ENCODE measurements around the gene STAT4.
A peak's percentile ranks its signal among the peaks of the same experiment; 100 is the strongest.

The STAT4 gene

GRCh38 chr2:191173206-191173605 lies 22.4 kb upstream of the STAT4 start:
- no peak for DNase-seq

GRCh38 chr2:191171708-191172355 lies 21.0 kb upstream of the STAT4 start:
- no peak for DNase-seq

DNA sequence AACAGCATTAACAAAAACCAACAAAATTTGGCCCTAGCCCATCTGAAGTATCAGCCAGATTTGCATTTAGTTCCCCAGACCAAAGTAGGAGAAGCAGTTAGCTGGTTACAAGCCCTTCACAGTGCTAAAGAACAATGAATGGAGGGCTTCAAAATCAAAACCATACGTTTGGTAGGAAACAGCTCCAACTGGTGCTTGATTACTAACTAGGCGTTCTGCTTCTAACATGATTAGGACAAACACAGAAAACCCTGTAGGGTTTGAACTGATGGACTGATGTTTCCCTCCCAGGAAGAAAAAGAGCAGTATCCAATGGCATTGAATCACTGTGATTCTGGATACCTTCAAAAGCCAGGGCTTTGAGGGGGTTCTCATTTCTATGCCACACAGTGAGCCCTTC lies 20.5 kb upstream of the STAT4 start:
- DNase-seq, result no peak

GRCh38 chr2:191170773-191171172 lies 20.0 kb upstream of the STAT4 start:
- DNase-seq, result no peak

- no peak for DNase-seq
These were observed 19.5 kb upstream of the STAT4 start for GRCh38 chr2:191170301-191170636.

DNA sequence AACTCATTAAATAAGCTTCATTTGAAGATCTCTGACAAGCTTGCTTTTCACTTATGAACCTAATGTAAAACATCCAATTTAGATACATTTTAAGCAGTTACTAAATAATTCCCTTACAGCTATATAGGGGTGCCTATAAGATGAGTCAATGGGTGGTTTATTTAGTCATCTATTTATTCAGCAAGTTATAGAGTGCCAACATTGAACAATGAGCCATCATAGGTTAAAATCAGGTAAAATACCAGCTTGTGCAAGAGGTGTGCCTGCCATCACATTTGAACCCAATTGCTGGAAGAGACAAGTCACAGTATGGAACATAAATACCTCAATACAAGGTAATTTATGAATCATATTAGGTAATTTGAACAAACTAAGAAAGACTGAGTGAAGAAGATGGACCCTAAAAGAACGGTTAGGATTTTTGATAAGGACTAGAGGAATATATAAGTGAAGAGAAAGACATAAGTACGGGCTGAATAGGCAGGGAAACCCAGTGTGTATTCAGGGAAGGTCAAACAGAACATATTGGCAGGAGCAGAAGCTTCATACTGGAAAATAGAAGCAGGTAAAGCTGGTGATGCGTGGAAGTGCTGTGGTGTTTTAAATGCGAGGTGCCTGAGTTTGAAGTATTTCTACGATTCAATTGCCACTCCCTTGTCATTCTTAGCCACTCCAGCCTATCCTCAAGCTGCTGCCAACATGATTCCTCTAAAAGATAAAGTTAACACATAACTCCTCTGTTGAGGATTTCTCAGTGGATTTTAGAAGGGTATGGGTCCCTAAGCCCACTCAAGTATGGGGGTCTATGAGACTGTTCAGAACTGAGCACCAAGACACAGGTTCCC lies 18.9 kb upstream of the STAT4 start:
- DNase-seq, result no peak

DNA sequence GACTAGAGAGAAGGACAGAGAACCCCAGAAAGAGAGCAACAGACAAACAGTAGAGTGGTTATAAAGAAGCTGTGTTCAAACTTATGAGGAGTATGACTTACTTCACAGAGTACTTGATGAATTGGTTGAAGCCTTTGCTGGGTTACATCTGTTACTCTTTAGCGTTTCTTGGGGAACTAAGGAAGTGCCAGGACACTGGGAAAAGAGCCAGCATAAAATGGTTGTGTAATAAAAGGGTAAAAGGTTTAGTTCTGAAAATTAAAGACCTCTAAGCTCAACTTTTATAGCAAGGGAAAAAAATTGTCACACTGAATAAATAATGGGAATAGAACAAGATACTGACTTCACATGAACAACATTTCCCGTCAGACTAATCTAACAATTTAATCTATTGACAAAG lies 17.0 kb upstream of the STAT4 start:
- DNase-seq, result no peak

DNA sequence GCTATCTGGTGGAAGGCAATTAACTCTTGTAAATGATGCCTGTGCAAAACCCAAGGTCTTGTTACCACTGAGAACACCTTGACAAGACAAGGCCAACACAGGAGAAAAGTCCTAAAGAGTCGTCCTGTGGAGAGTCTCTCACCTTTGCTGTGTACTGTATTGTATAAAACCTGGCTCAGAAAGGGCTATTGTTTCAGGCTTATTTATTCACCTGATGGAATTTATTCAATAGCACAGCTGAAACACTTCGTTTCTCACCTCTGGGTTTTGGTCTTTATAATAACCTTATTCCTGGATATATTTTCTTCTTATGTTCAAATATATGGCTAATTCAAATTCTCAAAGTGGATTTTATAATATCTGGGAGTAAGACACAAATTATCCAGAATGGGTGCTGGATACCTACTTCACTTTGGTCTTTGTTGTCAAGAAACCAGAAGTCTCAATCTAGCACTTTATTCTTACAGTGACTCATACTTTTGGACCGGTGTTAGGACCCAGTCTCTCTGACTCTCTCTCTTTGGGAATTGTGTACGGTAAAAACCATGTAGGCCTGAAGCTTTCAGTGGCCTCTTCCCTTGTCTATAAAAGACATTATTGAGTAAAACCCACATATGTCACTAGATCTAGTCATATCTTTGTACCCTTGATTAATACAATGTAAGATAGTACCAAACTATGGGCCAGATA lies 16.1 kb upstream of the STAT4 start:
- no peak for DNase-seq

DNA sequence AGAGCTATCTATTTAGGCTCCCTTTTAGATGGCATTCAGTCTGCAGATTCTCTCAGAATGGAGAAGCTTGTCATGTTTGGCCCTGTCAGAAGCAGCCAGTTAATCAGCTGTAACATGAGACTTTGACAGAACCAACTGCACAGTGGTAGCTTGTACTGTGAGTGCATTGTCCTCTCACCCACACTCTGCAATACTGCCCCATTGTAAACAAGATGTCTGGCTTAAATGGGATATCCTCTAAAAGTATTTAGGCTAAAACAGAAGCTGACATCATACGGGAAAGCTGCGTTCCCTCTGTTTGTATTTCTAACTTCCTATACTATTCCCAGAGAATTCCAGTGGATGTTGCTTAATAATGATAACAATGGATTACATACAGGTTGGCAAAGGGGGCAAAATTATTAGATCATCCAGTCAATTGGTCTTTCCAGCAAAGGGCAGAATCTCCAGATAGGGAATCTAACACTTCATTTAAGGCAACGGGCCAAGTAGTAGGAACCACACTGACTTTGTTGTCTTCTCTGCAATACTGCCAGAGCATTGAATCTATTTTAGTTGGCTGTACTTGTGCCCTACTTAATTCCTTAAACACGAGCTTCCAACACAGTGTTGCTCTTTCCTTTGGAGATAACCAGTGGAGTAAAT lies 15.4 kb upstream of the STAT4 start:
- DNase-seq, result no peak

GRCh38 chr2:191165176-191165643 lies 14.4 kb upstream of the STAT4 start:
- DNase-seq, result peak; percentile 56

DNA sequence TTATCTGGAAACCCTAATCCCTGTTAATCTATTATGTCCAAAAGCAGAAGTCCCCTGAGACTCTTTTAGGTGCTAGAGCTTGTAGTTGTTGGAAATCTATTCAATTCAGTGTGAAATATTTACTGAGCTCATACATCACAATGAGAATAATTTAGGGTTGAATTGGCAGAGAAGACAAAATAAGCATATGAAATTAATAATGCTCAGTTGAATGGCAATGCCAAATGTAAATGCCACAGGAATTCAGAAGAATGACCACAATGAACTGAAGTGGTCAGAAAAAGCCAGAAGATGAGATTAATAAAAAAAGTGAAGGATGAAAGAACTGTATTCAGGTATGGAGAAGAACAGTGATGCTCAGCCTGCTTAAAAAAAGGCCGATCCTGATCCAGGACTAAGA lies 8.0 kb upstream of the STAT4 start:
- no peak for DNase-seq

DNA sequence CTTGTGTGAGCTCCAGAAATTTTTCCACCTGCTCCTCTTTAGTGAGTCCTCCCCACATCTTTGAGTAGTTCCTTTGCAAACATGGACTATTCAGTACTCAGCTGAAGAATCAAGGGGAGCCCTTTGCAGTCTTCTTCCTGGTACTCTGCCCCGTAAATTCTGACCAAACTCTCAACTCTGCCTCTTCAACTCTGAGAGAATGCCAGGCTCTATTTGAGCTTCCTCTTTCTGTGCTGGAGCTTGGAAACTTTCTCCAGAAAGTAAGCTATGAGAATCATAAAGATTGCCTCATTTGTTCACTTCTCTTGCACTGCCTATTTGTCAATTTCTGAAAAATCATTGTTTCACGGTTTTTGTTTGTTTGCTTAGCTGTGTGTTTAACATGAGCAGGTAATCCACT lies 7.4 kb upstream of the STAT4 start:
- DNase-seq, result no peak

GRCh38 chr2:191155608-191156071 lies 4.8 kb upstream of the STAT4 start:
- DNase-seq, result peak; percentile 64

- no peak for DNase-seq
These were observed 2.9 kb upstream of the STAT4 start for GRCh38 chr2:191153716-191154115.

- DNase-seq, result peak; percentile 52
These were observed 1.9 kb upstream of the STAT4 start for GRCh38 chr2:191152482-191153240.

DNA sequence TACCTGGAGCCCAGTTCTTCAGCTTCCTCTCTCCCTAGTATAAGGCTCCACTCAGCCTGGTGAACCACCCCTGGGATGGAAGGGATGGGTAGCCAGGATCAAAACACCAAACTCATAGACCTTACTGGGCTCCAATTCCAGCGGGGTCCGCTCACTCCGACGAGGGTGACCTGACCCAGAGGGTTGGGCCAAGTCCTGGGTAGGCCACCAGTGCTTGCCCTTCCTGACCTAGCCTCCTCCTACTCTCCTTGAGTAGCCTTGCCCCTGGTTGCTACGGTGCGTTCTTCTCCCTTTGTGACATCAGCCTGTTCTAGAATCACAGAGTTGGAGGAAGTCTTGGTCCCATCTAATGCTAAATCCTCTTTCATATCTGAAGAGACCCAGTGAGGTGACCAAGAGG lies 537 bp upstream of the STAT4 start:
- no peak for DNase-seq

GRCh38 chr2:191150230-191150599 lies 579 bp downstream of the STAT4 start:
- DNase-seq, result peak; percentile 53

DNA sequence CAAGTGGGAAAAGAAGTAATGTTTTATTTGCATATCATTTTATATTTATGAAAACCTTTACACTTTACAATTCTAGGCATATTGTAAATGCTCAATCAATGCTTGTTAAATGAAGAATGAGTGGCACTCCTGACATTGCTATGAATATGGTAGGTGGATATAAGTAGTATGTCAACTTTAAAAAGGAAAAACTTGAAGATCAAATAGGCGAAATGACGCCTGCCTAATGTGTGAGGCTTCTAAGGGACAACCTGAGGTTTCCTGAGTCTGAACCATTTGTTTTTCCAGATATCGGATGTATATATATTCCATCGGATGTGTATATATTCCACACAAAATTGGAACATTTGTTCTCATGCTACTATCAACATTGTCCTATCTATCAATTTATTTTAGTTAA lies 1.4 kb downstream of the STAT4 start:
- peak; percentile 29 for DNase-seq

- DNase-seq, result peak; percentile 71
These were observed 2.0 kb downstream of the STAT4 start for GRCh38 chr2:191148791-191149190.

DNA sequence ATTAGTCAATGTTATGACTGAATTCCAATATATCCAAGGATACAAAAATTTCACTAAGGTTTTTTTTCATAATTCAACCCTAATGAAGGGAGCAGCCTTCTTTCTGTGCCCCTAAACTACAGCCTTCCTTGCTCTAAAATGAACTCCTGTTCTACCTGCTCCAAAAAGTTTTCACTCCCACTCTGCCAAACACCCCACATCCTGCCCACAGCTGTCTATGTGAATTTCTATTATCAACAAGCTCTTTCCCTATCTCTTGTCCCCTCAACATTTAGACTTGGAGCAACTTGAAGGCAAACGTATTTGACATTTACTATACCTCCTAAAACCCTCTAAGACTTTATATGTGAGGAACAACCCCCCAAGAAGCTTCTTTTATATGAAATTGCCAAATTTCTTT lies 2.5 kb downstream of the STAT4 start:
- DNase-seq, result peak; percentile 19

DNA sequence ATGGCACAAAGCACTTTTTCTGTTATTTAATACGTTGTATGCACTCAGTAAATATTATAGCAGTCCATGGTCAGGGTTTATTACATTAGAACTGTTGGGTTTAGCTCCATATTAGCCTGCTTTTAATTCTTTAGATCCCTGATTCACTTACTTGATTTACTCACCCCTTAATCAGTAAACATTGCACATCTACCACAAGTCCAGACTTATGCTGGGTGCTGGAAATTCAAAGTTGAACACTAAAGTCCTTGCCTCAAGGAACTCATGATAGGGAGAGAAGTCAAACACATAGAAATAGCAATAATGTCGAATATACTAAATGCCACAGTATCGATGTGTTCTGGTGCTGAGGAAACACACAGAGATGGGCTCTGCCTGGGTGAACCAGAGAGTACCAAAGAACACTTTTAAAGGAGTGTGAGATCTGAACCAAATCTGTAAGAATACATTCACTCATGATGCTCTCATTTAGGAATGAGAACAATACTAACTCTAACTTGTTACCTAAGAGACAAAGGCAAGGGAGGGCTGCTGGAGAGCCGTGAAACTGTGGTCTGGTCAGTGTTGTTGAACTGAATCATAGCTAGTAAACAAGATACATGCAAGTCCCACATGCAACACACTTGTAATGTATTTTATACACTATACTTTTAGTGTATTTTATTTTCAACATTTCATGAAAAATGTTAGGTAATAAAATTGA lies 4.9 kb downstream of the STAT4 start:
- DNase-seq, result no peak

DNA sequence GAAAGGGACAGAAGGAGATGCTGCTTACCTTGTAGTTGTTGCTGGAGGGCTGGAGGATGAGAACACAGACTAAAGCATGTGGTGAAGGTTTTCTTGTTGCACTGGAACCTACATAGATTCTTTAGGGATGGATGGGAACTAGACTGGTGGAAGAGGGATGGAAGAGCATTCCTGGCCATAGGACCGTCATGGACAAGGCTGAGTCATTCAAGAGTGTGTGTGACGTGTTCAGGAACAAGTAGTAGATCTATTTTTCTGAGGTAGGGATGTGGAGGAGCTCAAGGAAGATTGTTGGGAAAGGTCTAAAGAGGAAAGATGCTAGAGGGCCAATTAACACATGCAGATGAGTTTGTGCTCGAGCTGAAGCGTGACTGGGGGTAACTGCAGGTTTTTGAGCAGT lies 6.6 kb downstream of the STAT4 start:
- DNase-seq, result no peak

All from CD4-positive, alpha-beta T cell treated with Interleukin-12 subunit alpha and Interleukin-12 subunit beta, for 1 hour (primary cell).